ENCODE results near the gene GAN. TPM values are rescaled to one million over a fixed set of nuclear protein-coding genes. Genes with fewer than 3 reads are reported as not detected.

The GAN gene
- total and polyA plus RNA-seq, 10 of the 15 experiments (the other 5 are each of a cell fraction or from before 2014, with no cell fraction given), result 0.42 to 8.4 (median 2.5) TPM

DNA sequence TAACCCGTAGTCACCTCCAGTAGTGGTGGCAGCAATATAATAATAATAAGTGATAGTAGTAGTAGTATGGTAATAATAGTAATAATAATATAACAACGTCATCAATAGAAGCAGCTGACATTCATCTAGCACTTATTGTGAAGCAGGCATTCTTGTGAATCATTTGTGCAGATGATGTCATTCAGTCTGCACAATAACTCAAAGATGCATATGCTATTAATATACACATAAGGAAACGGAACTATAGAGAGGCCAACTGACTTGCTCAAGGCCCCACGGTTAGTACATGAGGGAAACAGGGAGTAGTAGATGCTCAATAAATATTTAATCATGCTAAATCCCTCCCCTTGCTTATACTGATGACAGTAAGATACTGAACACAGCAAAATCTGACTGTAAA is 35.4 kb upstream of the GAN start:
- Histone ChIP-seq H3K9me3 (replicated peaks; ENCODE audit: control insufficient read depth, insufficient read depth, low read length) (no peaks in the 10 kb centered on the region), H2AFZ (ENCODE audit: control insufficient read depth, low read depth, low read length) (no peak overlapping the region), H3K27me3 (replicated peaks in 1 of 2; ENCODE audit: control insufficient read depth in 2 of 2, insufficient read depth in 2 of 2, low read length in 1 of 2) (peaks cover 0 to 2% of the 10 kb centered on the region in 2 experiments; a peak in 3 of 4 replicates), H3K36me3 (ENCODE audit: control insufficient read depth in 2 of 2, insufficient read depth in 2 of 2, low read length in 1 of 2) (no peaks in the 10 kb centered on the region), H4K20me1 (ENCODE audit: control insufficient read depth, insufficient read depth) (no peaks in the 10 kb centered on the region), H3K27ac (ENCODE audit: control insufficient read depth, insufficient read depth) (no peak overlapping the region), H3K4me2 (ENCODE audit: control insufficient read depth, insufficient read depth) (no peak overlapping the region), H3K79me2 (ENCODE audit: control insufficient read depth, insufficient read depth, low read length) (no peaks in the 10 kb centered on the region), H3K4me1 (ENCODE audit: control insufficient read depth, insufficient read depth, low read length) (no peaks in the 10 kb centered on the region), H3K9ac (ENCODE audit: control insufficient read depth, insufficient read depth, low read length) (no peak overlapping the region), H3K4me3 (no peak overlapping the region)
- DNase-seq (ENCODE audit: low read depth, low spot score) (no peak), FAIRE-seq (no peak), ATAC-seq (0 out of 3 replicates have a peak, but pooled peaks have one; percentile 28)
- POLR2A ChIA-PET, result no interaction called here
- CTCF ChIA-PET, result no interaction called here
- 40% methylated on average over 4 of the region's 4 CpGs for WGBS (ENCODE audit: insufficient coverage, insufficient replicate concordance, low lambda C conversion rate, missing lambda C conversion rate)
- in situ Hi-C loops (cut with MboI), result no loop called here
- intact Hi-C loops (cut with micrococcal nuclease; ENCODE audit: unreplicated experiment), result no loop called here
- SMC1A ChIA-PET (ENCODE audit: uncharacterized antibody, unreplicated experiment), result interaction anchor here (0.8 kb wide), 1 partner anchor 352 kb away, joined by 3 read pairs; no protein-coding TSS in a partner anchor
- no TSS peak for BruUV-seq (replicated peaks)
- TF ChIP-seq ATF7 (IDR thresholded peaks at IDR 0.05; ENCODE audit: low read depth) (peak; percentile 25; the same call in 1 of the 2 replicates), FOXK2 (IDR thresholded peaks at IDR 0.05) (no peak), MTA3 (IDR thresholded peaks at IDR 0.05; ENCODE audit: borderline replicate concordance, low read length) (no peak), SREBF1 (IDR thresholded peaks at IDR 0.05; ENCODE audit: low read length) (no peak)
- TF ChIP-seq, protein P1, sequence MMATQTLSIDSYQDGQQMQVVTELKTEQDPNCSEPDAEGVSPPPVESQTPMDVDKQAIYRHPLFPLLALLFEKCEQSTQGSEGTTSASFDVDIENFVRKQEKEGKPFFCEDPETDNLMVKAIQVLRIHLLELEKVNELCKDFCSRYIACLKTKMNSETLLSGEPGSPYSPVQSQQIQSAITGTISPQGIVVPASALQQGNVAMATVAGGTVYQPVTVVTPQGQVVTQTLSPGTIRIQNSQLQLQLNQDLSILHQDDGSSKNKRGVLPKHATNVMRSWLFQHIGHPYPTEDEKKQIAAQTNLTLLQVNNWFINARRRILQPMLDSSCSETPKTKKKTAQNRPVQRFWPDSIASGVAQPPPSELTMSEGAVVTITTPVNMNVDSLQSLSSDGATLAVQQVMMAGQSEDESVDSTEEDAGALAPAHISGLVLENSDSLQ (IDR thresholded peaks at IDR 0.05), result no peak
- RAD21 ChIA-PET (ENCODE audit: unreplicated experiment), result interaction anchor here (0.8 kb wide), 1 partner anchor 37 kb away, joined by 4 read pairs; no protein-coding TSS in a partner anchor

DNA sequence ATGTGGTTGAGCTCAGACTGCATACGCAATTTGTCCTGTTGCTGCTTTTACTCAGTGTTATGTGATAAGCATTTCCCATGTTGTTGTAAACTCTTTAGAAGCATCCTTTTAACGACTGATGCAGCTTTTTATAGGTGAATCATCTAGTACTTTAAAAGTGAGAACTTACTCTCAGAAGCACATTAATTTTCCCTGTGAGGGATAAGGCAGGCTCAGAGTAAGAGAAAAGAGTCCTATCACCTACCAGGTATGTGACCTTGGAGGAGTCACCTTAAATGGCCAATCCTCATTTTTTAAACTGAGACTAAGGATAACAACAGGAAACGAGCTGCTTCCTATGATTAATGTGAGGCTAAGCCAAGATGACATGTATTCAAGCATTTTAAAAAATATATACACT is 34.4 kb upstream of the GAN start:
- whole genome bisulfite sequencing (ENCODE audit: insufficient coverage, insufficient replicate concordance, low lambda C conversion rate, missing lambda C conversion rate), result 32% methylated on average over 3 of the region's 3 CpGs
- Histone ChIP-seq H3K4me3 (no peak overlapping the region), H3K27me3 (replicated peaks in 1 of 2; ENCODE audit: control insufficient read depth in 2 of 2, insufficient read depth in 2 of 2, low read length in 1 of 2) (no peaks in the 10 kb centered on the region; a peak in 2 of 4 replicates), H3K36me3 (ENCODE audit: control insufficient read depth in 2 of 2, insufficient read depth in 2 of 2, low read length in 1 of 2) (no peaks in the 10 kb centered on the region), H4K20me1 (ENCODE audit: control insufficient read depth, insufficient read depth) (no peaks in the 10 kb centered on the region), H3K4me1 (ENCODE audit: control insufficient read depth, insufficient read depth, low read length) (no peaks in the 10 kb centered on the region), H3K9ac (ENCODE audit: control insufficient read depth, insufficient read depth, low read length) (no peak overlapping the region), H3K27ac (ENCODE audit: control insufficient read depth, insufficient read depth) (no peak overlapping the region), H3K9me3 (replicated peaks; ENCODE audit: control insufficient read depth, insufficient read depth, low read length) (no peaks in the 10 kb centered on the region), H3K4me2 (ENCODE audit: control insufficient read depth, insufficient read depth) (no peak overlapping the region), H3K79me2 (ENCODE audit: control insufficient read depth, insufficient read depth, low read length) (no peaks in the 10 kb centered on the region), H2AFZ (ENCODE audit: control insufficient read depth, low read depth, low read length) (no peak overlapping the region)
- FAIRE-seq (no peak), DNase-seq (ENCODE audit: low read depth, low spot score) (no peak), ATAC-seq (no peak)
- CTCF ChIA-PET, result no interaction called here
- intact Hi-C loops (cut with micrococcal nuclease; ENCODE audit: unreplicated experiment), result no loop called here
- SMC1A ChIA-PET (ENCODE audit: uncharacterized antibody, unreplicated experiment), result interaction anchor here (0.6 kb wide), 1 partner anchor 644 kb away, joined by 3 read pairs; no protein-coding TSS in a partner anchor
- no TSS peak for BruUV-seq (replicated peaks)
- POLR2A ChIA-PET, result no interaction called here
- RAD21 ChIA-PET (ENCODE audit: unreplicated experiment), result no interaction called here
- in situ Hi-C loops (cut with MboI), result no loop called here
- TF ChIP-seq POLR2AphosphoS2 (IDR thresholded peaks at IDR 0.05; ENCODE audit: low read depth, low read length) (no peak), SUPT20H (IDR thresholded peaks at IDR 0.05; ENCODE audit: borderline replicate concordance, control insufficient read depth, low read depth, low read length) (no peak), FOS (IDR thresholded peaks at IDR 0.05; ENCODE audit: borderline replicate concordance, extremely low read depth, insufficient read length) (no peak), CREB1 (IDR thresholded peaks at IDR 0.05; ENCODE audit: low read depth) (no peak), ASH2L (IDR thresholded peaks at IDR 0.05; ENCODE audit: borderline replicate concordance, low read depth) (no peak), PML (IDR thresholded peaks at IDR 0.05; ENCODE audit: low read length) (no peak), TCF12 (IDR thresholded peaks at IDR 0.05; ENCODE audit: low read depth, low read length) (no peak)
- TF ChIP-seq, protein P2, sequence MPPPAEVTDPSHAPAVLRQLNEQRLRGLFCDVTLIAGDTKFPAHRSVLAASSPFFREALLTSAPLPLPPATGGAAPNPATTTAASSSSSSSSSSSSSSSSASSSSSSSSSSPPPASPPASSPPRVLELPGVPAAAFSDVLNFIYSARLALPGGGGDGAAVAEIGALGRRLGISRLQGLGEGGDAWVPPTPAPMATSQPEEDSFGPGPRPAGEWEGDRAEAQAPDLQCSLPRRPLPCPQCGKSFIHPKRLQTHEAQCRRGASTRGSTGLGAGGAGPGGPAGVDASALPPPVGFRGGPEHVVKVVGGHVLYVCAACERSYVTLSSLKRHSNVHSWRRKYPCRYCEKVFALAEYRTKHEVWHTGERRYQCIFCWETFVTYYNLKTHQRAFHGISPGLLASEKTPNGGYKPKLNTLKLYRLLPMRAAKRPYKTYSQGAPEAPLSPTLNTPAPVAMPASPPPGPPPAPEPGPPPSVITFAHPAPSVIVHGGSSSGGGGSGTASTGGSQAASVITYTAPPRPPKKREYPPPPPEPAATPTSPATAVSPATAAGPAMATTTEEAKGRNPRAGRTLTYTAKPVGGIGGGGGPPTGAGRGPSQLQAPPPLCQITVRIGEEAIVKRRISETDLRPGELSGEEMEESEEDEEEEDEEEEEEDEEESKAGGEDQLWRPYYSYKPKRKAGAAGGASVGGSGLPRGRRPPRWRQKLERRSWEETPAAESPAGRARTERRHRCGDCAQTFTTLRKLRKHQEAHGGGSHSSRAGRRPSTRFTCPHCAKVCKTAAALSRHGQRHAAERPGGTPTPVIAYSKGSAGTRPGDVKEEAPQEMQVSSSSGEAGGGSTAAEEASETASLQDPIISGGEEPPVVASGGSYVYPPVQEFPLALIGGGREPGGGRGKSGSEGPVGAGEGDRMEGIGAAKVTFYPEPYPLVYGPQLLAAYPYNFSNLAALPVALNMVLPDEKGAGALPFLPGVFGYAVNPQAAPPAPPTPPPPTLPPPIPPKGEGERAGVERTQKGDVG (CRISPR knock-in tag; IDR thresholded peaks at IDR 0.05), result no peak
